GM20431 (cell line): ENCODE results near the gene DPP6.
"Not testable (repeated sequence)": the region's sequence is repeated elsewhere in the genome, so short reads cannot be mapped to it uniquely, and the experiment has no call there.

Experiments used
- in situ Hi-C: fragments of 300-500 bp; cut with MseI, MboI; formaldehyde crosslinking; loops from one replicate; pipeline ENCODE4 v1.15.0; 2020; ENCODE audit warnings: low sequenced_read_pairs; ENCODE audit not compliant: unreplicated experiment

Gene DPP6

DNA sequence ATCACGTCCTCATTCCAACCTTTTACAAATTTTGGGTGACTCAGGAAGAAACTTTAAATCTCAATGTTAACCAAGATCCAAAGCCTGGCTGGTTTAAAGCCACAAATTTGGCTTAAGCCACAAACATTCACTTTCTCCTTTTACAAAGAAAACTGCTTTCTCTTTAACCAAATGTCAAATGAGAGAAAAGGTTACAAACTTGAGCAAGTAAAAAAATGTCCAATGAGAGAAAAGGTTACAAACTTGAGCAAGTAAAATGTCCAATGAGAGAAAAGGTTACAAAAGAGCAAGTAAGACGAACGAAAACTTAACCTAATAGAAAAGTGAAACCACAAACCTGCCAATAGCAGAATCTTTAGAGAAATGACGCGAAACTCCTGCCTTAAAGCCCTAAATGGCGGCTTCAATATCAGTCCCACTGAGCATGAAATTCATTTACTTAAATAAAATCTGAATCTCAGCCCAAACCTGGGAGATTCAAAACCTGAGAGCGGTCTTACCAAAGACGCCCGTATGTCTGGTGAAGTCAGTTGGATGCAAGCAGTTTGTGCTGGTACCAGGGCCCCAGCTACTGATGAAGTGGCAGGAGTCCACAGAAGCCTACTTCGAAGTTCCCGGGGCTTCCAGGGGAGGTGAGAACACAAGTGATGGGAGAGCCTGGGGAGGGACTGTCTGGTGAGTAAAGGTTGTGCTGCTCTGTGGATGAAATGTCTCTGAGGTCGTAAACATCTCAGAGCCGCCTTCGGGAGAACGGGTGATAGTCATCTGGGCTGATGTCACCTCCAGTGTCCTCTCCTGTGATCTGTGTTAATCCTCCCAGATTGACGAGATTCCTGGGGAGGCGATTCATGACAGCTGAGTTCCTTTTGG is 876.2 kb downstream of the DPP6 start:
- in situ Hi-C loops, result no loop called here

DNA sequence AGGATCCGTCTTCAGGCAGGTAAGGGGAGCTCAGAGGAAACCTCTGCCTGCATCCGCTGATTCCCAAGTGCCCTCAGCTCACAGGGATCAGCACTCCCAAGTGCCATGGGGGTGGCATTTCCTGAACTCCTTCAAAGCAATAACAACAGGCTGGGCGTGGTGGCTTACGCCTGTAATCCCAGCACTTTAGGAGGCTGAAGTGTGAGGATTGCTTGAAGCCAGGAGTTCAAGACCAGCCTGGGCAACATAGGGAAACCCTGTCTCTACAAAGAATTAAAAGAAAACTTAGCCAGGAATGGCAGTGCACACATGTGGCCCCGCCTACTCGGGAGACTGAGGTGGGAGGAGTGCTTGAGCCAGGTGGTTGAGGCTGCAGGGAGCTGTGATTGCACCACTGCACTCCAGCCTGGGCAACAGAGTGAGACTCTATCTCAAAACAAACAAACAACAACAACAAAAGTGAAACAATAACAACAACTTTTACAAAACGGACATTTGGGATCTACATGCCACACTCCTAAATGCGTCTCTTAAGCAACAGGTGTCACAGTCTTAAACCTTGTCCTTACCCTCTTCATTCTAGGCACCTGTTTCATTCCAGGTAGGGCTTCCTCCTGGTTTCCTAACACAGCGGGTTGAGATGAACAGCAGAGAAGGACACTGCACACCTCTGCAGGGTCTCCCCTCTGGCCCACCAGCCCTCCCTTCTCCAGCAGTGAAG is 877.0 kb downstream of the DPP6 start:
- in situ Hi-C loops, result no loop called here

DNA sequence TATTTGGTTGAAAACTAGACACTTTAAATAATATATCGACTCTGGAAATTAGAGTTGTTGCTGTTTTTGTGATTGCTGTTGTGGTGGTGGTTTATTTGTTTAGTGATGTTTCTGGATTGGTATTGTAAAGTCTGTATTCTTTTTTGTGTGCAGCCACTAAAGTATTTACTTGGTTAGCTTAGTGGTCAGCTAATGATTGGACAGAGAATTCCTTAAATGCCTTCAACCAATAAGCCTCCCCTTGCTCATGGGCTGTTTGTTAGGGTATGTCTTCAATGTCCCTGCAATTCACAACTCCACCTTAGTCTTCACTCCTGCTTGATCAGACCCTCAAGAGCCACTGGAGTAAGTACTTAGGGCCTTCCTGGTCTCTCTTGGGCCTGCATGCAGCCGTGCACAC is 879.7 kb downstream of the DPP6 start:
- in situ Hi-C loops, result no loop called here

DNA sequence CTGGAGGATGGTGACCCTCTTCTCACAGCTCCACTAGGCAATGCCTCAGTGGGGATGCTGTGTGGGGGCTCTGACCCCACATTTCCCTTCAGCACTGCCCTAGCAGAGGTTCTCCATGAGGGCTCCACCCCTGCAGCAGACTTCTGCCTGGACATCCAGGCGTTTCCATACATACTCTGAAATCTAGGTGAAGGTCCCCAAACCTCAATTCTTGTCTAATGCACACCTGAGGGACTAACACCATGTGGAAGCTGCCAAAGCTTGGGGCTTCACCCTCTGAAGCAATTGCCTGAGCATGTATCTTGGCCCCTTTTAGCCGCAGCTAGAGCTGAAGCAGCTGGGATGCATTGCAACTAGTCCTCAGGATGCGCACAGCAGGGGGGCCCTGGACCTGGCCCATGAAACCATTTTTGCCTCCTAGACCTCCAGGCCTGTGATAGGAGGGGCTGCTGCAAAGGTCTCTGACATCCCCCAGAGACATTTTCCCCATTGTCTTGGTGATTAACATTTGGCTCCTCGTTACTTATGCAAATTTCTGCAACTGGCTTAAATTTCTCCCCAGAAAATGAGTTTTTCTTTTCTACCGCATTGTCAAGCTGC is 882.3 kb downstream of the DPP6 start:
- in situ Hi-C loops, result not testable (repeated sequence)

- in situ Hi-C loops, result no loop called here
Observed at GRCh38 chr7:154937837-154938236, 885.6 kb downstream of the DPP6 start.

GRCh38 chr7:154942691-154943090 is 890.5 kb downstream of the DPP6 start:
- in situ Hi-C loops, result no loop called here
